Sigmoid colon (tissue), 4 donors: ENCODE data around the gene FGF8.

Experiments used
- CTCF ChIP-seq, 4 experiments: fragments of 450-650 bp in 3 of 4; fragments of 200-600 bp in 1 of 4; IDR thresholded peaks; one replicate each; pipeline ENCODE4 v1.5.1; 2016 to 2019; ENCODE audit warnings: antibody characterized with exemption in 4 of 4, mild to moderate bottlenecking in 3 of 4, moderate library complexity in 2 of 4
- EP300 ChIP-seq, 4 donors: sonication (generic); formaldehyde crosslinking; IDR thresholded peaks; one replicate each; pipeline ENCODE4 v1.6.1; 2017; ENCODE audit warnings: antibody characterized with exemption in 4 of 4
- POLR2A ChIP-seq, 2 donors: fragments of 450-650 bp; IDR thresholded peaks; one replicate each; pipeline ENCODE4 v1.6.1; 2016; ENCODE audit warnings: antibody characterized with exemption in 2 of 2, mild to moderate bottlenecking in 2 of 2, moderate library complexity in 2 of 2
- POLR2AphosphoS5 ChIP-seq, 4 donors: sonication (generic); formaldehyde crosslinking; IDR thresholded peaks; one replicate each; pipeline ENCODE4 v1.6.1; 2017; ENCODE audit warnings: antibody characterized with exemption in 4 of 4

- TF ChIP-seq CTCF (IDR thresholded peaks at IDR 0.05) (no peak), POLR2AphosphoS5 (IDR thresholded peaks at IDR 0.05) (no peak), POLR2A (IDR thresholded peaks at IDR 0.05) (no peak), EP300 (IDR thresholded peaks at IDR 0.05) (no peak)
Measured at GRCh38 chr10:101797403-101798059, 21.6 kb upstream of the FGF8 start.
